GM10847 (cell line): ENCODE data around the gene ZNF521.

Experiments
- POLR2A ChIP-seq: IDR thresholded peaks from 2 replicates; pipeline ENCODE4 v1.6.1; 2011; ENCODE audit not compliant: insufficient read length; ENCODE audit errors: extremely low read depth

ZNF521 gene

DNA sequence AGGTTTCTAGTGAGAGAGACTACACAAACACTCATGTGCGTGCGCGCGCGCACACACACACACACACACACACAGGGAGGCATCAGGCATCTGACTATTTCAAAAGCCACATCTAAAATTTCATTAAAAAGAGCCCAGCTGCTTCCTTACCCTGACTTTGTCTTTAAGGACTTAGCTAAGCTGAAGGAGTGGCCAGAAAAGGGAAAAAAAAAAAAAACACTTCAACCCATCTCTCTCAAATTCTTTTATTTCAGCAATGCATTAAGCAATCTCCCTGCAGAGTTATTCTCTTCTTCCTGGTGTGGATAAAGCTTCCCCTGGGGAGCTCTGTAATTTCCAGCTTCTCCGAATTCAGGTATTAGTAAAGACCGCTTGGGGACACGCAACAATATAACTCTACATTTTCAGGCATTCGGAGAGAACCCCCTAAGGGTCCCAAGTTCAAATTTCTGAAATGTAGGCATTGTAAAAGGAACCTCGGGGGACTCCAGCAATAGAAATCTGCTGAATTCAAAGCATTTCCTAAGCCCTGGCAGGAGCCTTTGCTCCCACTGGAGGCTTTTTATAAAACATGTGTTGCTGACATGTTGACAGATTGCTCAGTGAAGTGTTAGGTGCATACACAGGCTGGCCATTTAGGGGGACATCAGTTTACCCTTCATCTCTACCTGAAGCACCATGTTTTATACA lies 67.0 kb downstream of the ZNF521 start:
- TF ChIP-seq POLR2A: no peak

GRCh38 chr18:25284281-25284680 lies 67.7 kb downstream of the ZNF521 start:
- TF ChIP-seq POLR2A: no peak

GRCh38 chr18:25283781-25284180 lies 68.2 kb downstream of the ZNF521 start:
- TF ChIP-seq POLR2A: no peak

DNA sequence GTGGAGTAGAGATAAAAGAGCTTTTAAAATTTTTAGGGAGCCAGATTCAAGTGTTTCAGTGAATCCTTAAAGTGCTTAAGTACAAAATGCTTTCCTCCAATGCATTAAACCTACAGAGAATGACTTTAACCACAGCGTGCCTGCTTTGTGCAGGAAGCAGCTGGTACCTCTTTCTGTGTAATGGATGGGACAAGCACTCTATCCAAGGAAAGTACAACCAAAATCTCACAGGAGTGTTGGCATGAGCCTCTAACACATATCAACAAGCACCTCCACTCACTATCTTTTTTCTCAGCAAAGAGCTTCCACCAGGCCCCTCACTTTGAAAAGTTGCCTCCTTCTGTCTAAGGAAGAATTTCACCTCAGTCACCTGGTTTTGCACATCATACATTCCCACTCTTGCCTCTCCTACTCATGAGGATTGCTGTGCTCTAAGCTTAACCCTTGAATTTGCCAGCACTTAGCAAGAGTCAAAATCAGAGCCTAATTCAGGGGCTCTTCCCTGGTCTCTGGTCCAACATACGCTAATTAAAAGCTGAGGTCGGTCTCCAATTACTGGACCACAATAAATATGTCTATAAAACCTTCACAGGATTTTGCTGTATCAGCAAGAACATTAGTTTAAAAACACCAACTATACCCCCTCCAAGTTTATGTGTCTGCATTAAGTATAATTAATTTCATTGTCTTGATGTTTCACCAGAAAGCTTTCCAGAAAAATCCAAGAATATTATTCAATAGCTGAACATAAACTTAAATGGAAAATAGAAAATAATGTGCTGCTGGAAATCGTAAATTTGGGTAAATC lies 68.9 kb downstream of the ZNF521 start:
- TF ChIP-seq POLR2A: no peak

DNA sequence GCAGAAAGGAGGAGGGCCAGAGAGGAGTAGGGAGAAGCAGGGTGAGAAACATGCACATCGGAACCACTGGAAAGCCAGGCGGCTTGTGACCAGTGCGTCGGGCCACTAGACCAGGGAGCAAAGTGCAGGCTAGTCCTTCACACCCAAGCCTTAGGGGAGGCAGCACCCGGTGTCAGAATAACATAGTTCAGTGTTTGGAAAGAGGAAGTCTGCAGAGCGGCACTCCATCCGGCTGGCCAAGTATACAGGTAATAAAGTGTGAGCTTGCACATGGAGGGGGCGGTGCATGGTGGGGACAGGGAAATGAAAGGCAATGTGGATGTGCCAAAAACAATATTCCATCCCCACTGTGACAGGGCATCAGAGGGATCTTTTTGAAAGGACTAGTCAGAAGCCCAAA lies 69.7 kb downstream of the ZNF521 start:
- no peak for TF ChIP-seq POLR2A

- TF ChIP-seq POLR2A: no peak
These were observed 70.4 kb downstream of the ZNF521 start for GRCh38 chr18:25281556-25281955.

DNA sequence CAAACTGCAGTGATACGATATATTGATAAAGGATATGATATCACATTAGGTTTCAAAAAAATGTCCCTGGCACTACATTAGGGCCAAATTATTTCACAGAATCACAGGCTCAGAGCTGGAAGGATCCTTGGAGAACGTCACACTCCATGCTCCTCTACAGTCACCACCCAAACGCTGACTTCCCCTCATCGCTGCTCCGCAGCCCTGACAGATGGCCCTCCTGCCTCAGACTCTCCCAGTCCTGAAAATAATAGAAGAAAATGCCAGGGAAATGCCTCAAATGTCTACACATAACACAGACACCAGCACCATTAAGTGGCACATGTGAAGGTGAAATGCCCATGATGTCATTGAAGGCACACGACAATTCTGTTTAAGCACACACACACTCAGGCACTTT lies 72.0 kb downstream of the ZNF521 start:
- TF ChIP-seq POLR2A: no peak

DNA sequence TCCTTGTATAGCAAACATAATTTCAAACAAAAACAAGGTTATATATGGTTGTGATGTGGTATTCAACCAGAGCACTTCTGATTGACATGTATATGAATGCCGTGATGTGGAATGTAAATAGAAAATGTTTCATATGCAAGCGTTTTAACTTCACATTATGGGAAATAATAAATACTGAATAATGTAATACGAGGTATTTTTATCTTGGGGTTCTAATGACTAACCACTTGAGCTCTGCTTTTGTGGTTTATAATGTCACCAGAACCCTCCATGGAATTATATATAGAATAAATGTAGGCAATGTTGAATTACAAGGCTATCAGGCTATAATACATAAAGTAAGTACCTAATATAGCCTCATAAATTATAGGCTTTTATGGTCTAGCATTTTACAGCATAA lies 72.4 kb downstream of the ZNF521 start:
- TF ChIP-seq POLR2A: no peak

GRCh38 chr18:25279133-25279532 lies 72.8 kb downstream of the ZNF521 start:
- TF ChIP-seq POLR2A: no peak

DNA sequence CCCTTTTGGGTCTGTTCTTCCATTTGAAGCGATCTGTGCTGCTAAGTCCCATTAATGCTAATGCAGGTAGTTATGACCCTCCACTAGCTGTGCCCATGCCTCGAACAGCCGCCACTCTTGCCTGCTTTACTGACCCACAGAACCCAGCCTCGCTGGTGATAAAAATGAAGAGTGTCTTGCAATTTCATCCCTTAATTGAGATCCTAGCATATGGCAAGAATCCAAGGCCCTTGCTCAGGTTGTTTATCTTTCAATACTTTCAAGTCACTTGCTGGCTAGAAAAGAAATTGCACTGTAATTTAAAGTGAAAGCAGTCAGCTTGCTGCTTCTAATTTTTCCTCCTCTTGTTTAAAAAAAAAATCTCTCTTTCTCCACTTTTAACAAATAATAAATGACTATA lies 73.6 kb downstream of the ZNF521 start:
- no peak for TF ChIP-seq POLR2A

GRCh38 chr18:25275412-25276001 lies 76.5 kb downstream of the ZNF521 start:
- no peak for TF ChIP-seq POLR2A

GRCh38 chr18:25274926-25275325 lies 77.0 kb downstream of the ZNF521 start:
- no peak for TF ChIP-seq POLR2A

DNA sequence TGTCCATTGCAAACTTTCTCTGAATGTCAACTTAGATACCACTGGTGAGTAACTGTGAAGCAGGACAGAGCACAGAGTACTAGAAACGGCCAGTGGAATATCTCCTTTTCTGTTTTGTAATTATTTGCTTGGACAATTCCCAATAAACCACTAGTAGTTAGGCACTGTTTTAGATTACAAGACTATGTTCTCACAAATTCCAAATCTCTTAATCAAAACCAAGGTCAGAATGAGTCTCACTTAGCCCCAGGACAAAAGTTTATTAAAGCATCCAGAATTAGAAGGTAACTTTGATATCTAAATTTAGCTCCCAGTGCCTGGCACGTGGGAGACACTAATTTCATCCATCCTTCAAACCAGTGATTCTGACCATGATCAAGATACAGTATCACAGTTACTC lies 89.0 kb downstream of the ZNF521 start:
- TF ChIP-seq POLR2A: no peak

- TF ChIP-seq POLR2A: no peak
These were observed 90.2 kb downstream of the ZNF521 start for GRCh38 chr18:25261768-25262167.

- no peak for TF ChIP-seq POLR2A
These were observed 95.5 kb downstream of the ZNF521 start for GRCh38 chr18:25256439-25256838.

- TF ChIP-seq POLR2A: no peak
These were observed 98.2 kb downstream of the ZNF521 start for GRCh38 chr18:25253779-25254178.
